ENCODE results near the gene FNDC3B. TPM values are rescaled to one million over a fixed set of nuclear protein-coding genes. Genes with fewer than 3 reads are reported as not detected.

FNDC3B gene
- total and polyA plus RNA-seq, 2 donors from 2014 or later, result 11.8 to 185 TPM

DNA sequence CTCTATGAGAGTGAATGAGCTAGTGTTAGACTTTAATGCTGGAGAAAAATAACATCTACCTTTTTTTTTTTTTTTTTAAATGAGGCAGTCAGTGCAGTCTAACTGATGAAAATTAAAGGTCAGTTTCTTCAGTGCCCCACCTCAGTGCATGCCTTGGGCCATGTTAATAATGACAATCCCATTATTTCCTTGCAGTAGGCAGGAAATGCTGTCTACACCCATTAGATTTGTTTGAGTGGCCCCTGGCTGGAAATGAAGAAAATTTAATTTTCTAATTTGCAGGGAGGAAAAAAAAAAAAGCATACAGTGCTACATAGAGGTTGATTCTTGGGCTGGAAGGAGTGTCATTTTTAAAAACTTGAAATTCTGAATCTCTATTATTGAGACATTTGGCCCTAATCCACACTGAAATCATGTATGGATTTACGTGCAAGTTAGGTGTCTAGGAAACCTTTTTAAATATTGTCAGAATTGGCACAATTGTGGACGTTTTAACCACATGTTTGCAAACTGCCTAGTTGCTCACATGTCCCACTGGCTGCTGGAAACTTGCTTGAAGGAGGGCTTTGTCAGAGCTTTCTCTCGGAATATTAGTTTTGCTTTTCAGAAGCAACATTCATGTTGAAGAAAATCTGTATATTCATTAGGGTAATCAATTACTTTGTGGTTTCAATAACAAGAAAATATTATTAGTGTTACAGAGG, 18.4 kb downstream of the FNDC3B start:
- Histone ChIP-seq H3K27me3 (ENCODE audit: control insufficient read depth, insufficient read depth, low read length) (no peaks in the 10 kb centered on the region), H3K36me3 (ENCODE audit: control insufficient read depth in 2 of 3, insufficient read depth in 3 of 3, low read length in 3 of 3) (no peaks in the 10 kb centered on the region), H3K27ac (ENCODE audit: low read depth in 2 of 2, low read length in 2 of 2) (no peak overlapping the region), H3K4me3 (ENCODE audit: low read length in 3 of 3) (no peak overlapping the region), H3K9me3 (ENCODE audit: control insufficient read depth in 2 of 3, insufficient read depth in 1 of 3, low read length in 3 of 3) (no peaks in the 10 kb centered on the region), H3K9ac (ENCODE audit: low read length in 3 of 3) (no peak overlapping the region), H3K4me1 (ENCODE audit: control insufficient read depth in 2 of 3, insufficient read depth in 2 of 3, low read depth in 1 of 3, low read length in 3 of 3) (peaks cover 4 to 11% (median 8%) of the 10 kb centered on the region in 3 donors)
- TF ChIP-seq, protein P1, sequence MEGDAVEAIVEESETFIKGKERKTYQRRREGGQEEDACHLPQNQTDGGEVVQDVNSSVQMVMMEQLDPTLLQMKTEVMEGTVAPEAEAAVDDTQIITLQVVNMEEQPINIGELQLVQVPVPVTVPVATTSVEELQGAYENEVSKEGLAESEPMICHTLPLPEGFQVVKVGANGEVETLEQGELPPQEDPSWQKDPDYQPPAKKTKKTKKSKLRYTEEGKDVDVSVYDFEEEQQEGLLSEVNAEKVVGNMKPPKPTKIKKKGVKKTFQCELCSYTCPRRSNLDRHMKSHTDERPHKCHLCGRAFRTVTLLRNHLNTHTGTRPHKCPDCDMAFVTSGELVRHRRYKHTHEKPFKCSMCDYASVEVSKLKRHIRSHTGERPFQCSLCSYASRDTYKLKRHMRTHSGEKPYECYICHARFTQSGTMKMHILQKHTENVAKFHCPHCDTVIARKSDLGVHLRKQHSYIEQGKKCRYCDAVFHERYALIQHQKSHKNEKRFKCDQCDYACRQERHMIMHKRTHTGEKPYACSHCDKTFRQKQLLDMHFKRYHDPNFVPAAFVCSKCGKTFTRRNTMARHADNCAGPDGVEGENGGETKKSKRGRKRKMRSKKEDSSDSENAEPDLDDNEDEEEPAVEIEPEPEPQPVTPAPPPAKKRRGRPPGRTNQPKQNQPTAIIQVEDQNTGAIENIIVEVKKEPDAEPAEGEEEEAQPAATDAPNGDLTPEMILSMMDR (IDR thresholded peaks at IDR 0.05; ENCODE audit: borderline replicate concordance, extremely low read depth, insufficient read depth), result no peak
- no peak for FAIRE-seq
- intact Hi-C loops (cut with DNase I), result no loop called here
- DNase-seq, result no peak

DNA sequence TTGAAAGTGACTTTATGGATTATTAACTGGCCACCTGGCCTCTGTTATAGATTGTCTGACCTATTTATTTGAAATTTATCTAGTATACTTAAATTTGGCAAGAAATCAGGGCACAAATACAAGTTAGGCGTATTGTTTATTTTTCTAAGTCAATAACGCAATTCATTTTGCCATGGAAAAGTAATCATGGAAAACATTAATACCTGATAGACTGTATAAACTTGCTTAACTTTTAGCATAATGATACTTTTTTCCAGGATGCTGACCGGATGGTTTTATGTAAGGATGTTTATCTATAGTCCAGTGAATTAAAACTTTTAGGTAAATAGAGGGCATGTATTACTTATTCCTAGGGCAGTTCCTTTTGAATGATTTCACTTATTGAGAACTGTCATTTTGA, 20.2 kb downstream of the FNDC3B start:
- FAIRE-seq (no peak), DNase-seq (no peak)
- no peaks in the 10 kb centered on the region for H3K36me3 ChIP-seq (ENCODE audit: control insufficient read depth in 2 of 3, insufficient read depth in 3 of 3, low read length in 3 of 3)
- H3K4me1 ChIP-seq (ENCODE audit: control insufficient read depth in 2 of 3, insufficient read depth in 2 of 3, low read depth in 1 of 3, low read length in 3 of 3), result peaks cover 4 to 13% (median 11%) of the 10 kb centered on the region in 3 donors
- H3K9ac ChIP-seq (ENCODE audit: low read length in 3 of 3), result no peak overlapping the region
- TF ChIP-seq, protein P1 (IDR thresholded peaks at IDR 0.05; ENCODE audit: borderline replicate concordance, extremely low read depth, insufficient read depth), result no peak
- no peak overlapping the region for H3K4me3 ChIP-seq (ENCODE audit: low read length in 3 of 3)
- H3K27me3 ChIP-seq (ENCODE audit: control insufficient read depth, insufficient read depth, low read length), result no peaks in the 10 kb centered on the region
- no peaks in the 10 kb centered on the region for H3K9me3 ChIP-seq (ENCODE audit: control insufficient read depth in 2 of 3, insufficient read depth in 1 of 3, low read length in 3 of 3)
- H3K27ac ChIP-seq (ENCODE audit: low read depth in 2 of 2, low read length in 2 of 2), result no peak overlapping the region
- intact Hi-C loops (cut with DNase I), result no loop called here

DNA sequence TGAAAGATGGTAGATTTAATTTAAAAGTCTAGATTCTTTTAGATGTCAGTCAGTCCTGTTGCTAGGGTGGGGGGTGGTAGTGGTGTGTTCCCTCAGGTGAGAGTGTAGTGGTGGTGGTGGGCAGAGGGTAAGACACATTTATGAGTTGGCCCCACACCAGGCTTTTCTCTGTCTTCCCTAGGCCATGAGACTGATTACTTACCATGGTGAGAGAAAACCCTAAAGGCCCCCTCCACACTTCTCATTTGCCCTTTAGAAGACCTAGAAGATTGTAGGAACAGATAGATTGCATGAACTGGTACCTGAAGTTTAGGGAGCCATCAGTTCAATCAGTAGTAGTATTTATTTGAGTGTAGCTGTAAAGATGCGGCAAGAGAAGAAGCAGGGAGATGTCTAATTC, 20.9 kb downstream of the FNDC3B start:
- intact Hi-C loops (cut with DNase I), result no loop called here
- Histone ChIP-seq H3K27me3 (ENCODE audit: control insufficient read depth, insufficient read depth, low read length) (no peaks in the 10 kb centered on the region), H3K4me1 (ENCODE audit: control insufficient read depth in 2 of 3, insufficient read depth in 2 of 3, low read depth in 1 of 3, low read length in 3 of 3) (peaks cover 4 to 16% (median 14%) of the 10 kb centered on the region in 3 donors), H3K27ac (ENCODE audit: low read depth in 2 of 2, low read length in 2 of 2) (no peak overlapping the region), H3K4me3 (ENCODE audit: low read length in 3 of 3) (no peak overlapping the region), H3K9ac (ENCODE audit: low read length in 3 of 3) (no peak overlapping the region), H3K9me3 (ENCODE audit: control insufficient read depth in 2 of 3, insufficient read depth in 1 of 3, low read length in 3 of 3) (no peaks in the 10 kb centered on the region), H3K36me3 (ENCODE audit: control insufficient read depth in 2 of 3, insufficient read depth in 3 of 3, low read length in 3 of 3) (no peaks in the 10 kb centered on the region)
- FAIRE-seq, result no peak
- DNase-seq, result no peak
- TF ChIP-seq, protein P1 (IDR thresholded peaks at IDR 0.05; ENCODE audit: borderline replicate concordance, extremely low read depth, insufficient read depth), result no peak
